Embryonic facial prominence (tissue), 1 donor: ENCODE measurements around the gene MTHFSD.

Experiments used
- DNase-seq: peaks from one replicate; pipeline ENCODE4 v3.0.0-alpha.2; 2016; ENCODE audit errors: extremely low spot score

MTHFSD gene

GRCh38 chr16:86490859-86491639 is 64.0 kb downstream of the MTHFSD start:
- no peak for DNase-seq

- DNase-seq: no peak
These were observed 69.3 kb downstream of the MTHFSD start for GRCh38 chr16:86485746-86486145.

DNA sequence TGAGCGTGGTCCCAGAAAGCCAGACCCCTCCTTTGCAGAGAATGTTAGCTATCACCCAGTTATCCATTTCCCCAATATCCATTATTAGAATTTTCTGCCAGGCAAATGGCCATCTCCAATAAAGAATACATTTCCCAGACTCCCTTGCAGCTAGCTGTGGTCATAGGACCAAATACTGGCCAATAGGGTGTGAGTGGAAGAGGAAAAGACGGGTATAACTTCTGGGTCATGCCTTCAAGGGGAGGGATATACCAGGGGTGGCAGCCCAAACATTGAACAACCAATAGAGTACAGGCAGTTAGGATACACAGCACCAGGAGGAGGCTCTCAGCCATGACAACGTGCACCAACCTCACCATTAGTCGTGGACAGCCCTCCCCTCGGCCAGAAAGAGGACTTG is 70.8 kb downstream of the MTHFSD start:
- no peak for DNase-seq

DNA sequence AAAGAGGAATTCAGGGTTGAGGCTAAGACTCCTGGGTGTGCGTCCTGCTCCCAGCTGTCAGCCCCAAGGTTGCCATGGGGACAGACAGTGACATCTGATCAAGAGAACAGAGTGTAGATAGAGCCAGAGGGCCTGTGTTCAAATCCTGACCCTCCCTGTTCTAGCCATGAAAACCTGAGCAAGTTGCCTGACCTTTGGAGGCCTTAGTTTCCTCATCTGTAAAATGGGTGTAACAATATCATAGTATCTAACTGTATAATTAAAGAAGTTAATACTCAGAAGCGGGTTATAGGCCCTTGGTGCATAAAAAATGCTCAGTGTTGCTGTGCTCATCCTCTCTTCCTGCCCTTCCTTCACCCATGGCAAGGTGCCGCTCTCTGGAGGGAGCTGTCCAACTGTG is 73.4 kb downstream of the MTHFSD start:
- no peak for DNase-seq

DNA sequence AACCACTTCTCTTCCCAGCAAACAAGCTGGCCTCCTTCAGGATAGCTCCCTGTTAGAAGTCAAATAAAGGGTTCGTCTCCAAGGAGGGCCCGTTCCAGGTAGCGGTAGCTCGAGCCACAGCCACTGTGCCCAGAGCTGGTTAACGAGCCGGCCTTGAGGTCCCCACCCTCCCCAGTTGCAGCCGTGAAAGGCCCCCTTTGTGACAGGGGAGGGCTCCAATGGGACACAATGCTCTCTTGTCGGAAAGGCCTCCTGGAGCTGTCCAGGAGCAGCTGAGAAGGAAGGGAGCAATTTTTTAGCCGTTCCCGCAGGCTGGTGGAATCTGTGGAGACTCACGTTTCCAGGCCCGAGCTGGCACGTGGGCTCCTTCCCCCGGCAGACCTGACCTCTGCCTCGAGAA is 74.6 kb downstream of the MTHFSD start:
- DNase-seq: no peak
